ENCODE data around the gene RNPS1. TPM values are rescaled to one million over a fixed set of nuclear protein-coding genes. Genes with fewer than 3 reads are reported as not detected.

The RNPS1 gene
- total and polyA plus RNA-seq, 9 of the 15 experiments (the other 6 are each of a cell fraction or from before 2014, with no cell fraction given), result 44.9 to 338 (median 202) TPM

- TF ChIP-seq ZNF23 (CRISPR knock-in tag; IDR thresholded peaks at IDR 0.05) (no peak), ID3 (CRISPR knock-in tag; IDR thresholded peaks at IDR 0.05) (no peak), ID3 (tag; IDR thresholded peaks at IDR 0.05) (peak; percentile 87), KDM5B (IDR thresholded peaks at IDR 0.05; ENCODE audit: insufficient replicate concordance, low read depth, low read length) (peak; percentile 92), VEZF1 (CRISPR knock-in tag; IDR thresholded peaks at IDR 0.05) (peak; percentile 96), MAFG (tag; conservative IDR thresholded peaks at IDR 0.05) (no peak), FOXP1 (CRISPR knock-in tag; IDR thresholded peaks at IDR 0.05) (peak; percentile 66), MTA1 (IDR thresholded peaks at IDR 0.05; ENCODE audit: borderline replicate concordance) (no peak), CSDE1 (IDR thresholded peaks at IDR 0.05) (no peak), XRCC5 (IDR thresholded peaks at IDR 0.05; ENCODE audit: low read depth, low read length) (0 out of 2 replicates have a peak, but pooled peaks have one; percentile 85), RCOR1 (IDR thresholded peaks at IDR 0.05; ENCODE audit: borderline replicate concordance in 1 of 2, low read depth in 2 of 2, low read length in 2 of 2) (peak in 1 of 2 experiments; percentile 56; a peak in 1 of 4 replicates), DNMT1 (IDR thresholded peaks at IDR 0.05) (no peak), KLF10 (CRISPR knock-in tag; IDR thresholded peaks at IDR 0.05) (no peak)
Measured at GRCh38 chr16:2251296-2252111, 16.4 kb downstream of the RNPS1 start, which contains the start of gene ECI1 (continued).

Data from K562 (cell line).